HCT116 (cell line): ENCODE measurements around the gene SPATA22. TPM values are rescaled to one million over a fixed set of nuclear protein-coding genes. Genes with fewer than 3 reads are reported as not detected.
"Not testable (repeated sequence)": the region's sequence is repeated elsewhere in the genome, so short reads cannot be mapped to it uniquely, and the experiment has no call there.

Experiments used
- ATAC-seq: fragments of 200-7000 bp; cut with Tn5 transposase; 2 replicates; pipeline ENCODE4 v1.9.1; 2020; ENCODE audit warnings: mild to moderate bottlenecking, moderate library complexity
- BruUV-seq: library from RNA; stranded (reverse); fragments of 400-500 nt; replicated peaks from 2 replicates; lab custom pipeline; 2021; lab: Mats Ljungman, UMichigan
- CTCF ChIA-PET: fragments of 300-600 bp; sonication (Branson Sonifier 250); formaldehyde crosslinking; loops from one replicate; lab custom pipeline; 2021; ENCODE audit warnings: antibody characterized with exemption; lab: Charles Lee
- POLR2A ChIA-PET: fragments of 300-600, 350-600 bp; sonication (Branson Sonifier 250); formaldehyde crosslinking; loops from one replicate; lab custom pipeline; 2021; ENCODE audit warnings: antibody characterized with exemption; lab: Charles Lee
- RAD21 ChIA-PET, 2 experiments: fragments of 300-600 bp; sonication (Branson Sonifier 250); formaldehyde crosslinking; loops; one replicate each; lab custom pipeline; 2023; ENCODE audit warnings: low total read pairs in 2 of 2; ENCODE audit not compliant: uncharacterized antibody in 2 of 2, unreplicated experiment in 2 of 2, low non-redundant PET in 1 of 2; lab: Charles Lee
- DNase-seq: peaks from one replicate; pipeline ENCODE4 v3.0.0-alpha.2; 2010; ENCODE audit warnings: low read depth, low spot score
- H2AFZ ChIP-seq: fragments of 200-600 bp; shearing (Covaris generic), sonication (generic); 2 replicates; pipeline ENCODE4 v1.6.1; 2017; ENCODE audit warnings: low read depth, mixed run types, mixed read lengths, antibody characterized with exemption, low read length; ENCODE audit not compliant: poor library complexity, severe bottlenecking
- H3K27ac ChIP-seq: 2 replicates; pipeline ENCODE4 v1.5.1; 2012; ENCODE audit warnings: low read depth, low read length
- H3K27me3 ChIP-seq: fragments of 200-600 bp; sonication (generic); 2 replicates; pipeline ENCODE4 v1.6.1; 2016; ENCODE audit warnings: mixed run types, low read length, mixed read lengths; ENCODE audit not compliant: insufficient read depth
- H3K36me3 ChIP-seq, 2 experiments: fragments of 200-500 bp in 1 of 2; fragments of 200-600 bp in 1 of 2; sonication (Bioruptor generic) in 1 of 2; sonication (generic) in 1 of 2; 2 replicates each; pipeline versions ENCODE4 v1.5.1 to v1.6.1; 2014 to 2016; ENCODE audit warnings: low read length in 2 of 2, inconsistent platforms in 1 of 2, mixed read lengths in 1 of 2, mixed run types in 1 of 2; ENCODE audit not compliant: insufficient read depth in 2 of 2, control insufficient read depth in 1 of 2
- H3K4me1 ChIP-seq, 2 experiments: fragments of 200-600 bp in 1 of 2; sonication (generic) in 1 of 2; 2 replicates each; pipeline versions ENCODE4 v1.5.1 to v1.6.1; 2012 to 2017; ENCODE audit warnings: low read length in 2 of 2, inconsistent platforms in 1 of 2, mild to moderate bottlenecking in 1 of 2, mixed read lengths in 1 of 2, mixed run types in 1 of 2, moderate library complexity in 1 of 2; ENCODE audit not compliant: insufficient read depth in 2 of 2, control insufficient read depth in 1 of 2
- H3K4me2 ChIP-seq: fragments of 200-600 bp; sonication (generic); 2 replicates; pipeline ENCODE4 v1.6.1; 2017; ENCODE audit warnings: mixed run types, low read length, mixed read lengths
- H3K4me3 ChIP-seq, 2 experiments: fragments of 200-600 bp in 1 of 2; sonication (generic) in 1 of 2; replicated peaks in 1 of 2; 2 replicates each; pipeline ENCODE4 v1.5.1; 2011 to 2016; ENCODE audit warnings: low read length in 2 of 2, control low read depth in 1 of 2, low read depth in 1 of 2, mild to moderate bottlenecking in 1 of 2, mixed read lengths in 1 of 2, mixed run types in 1 of 2
- H3K79me2 ChIP-seq: fragments of 200-600 bp; sonication (generic); 2 replicates; pipeline ENCODE4 v1.6.1; 2017; ENCODE audit warnings: mild to moderate bottlenecking, mixed run types, low read length, moderate library complexity, mixed read lengths; ENCODE audit not compliant: insufficient read depth
- H3K9ac ChIP-seq: fragments of 200-600 bp; sonication (generic); 2 replicates; pipeline ENCODE4 v1.6.1; 2016; ENCODE audit warnings: low read length, mixed read lengths
- H3K9me2 ChIP-seq: fragments of 200-600 bp; sonication (generic), shearing (Covaris generic); 2 replicates; pipeline ENCODE4 v1.6.1; 2017; ENCODE audit warnings: mixed run types, mild to moderate bottlenecking, moderate library complexity; ENCODE audit not compliant: insufficient read depth
- H3K9me3 ChIP-seq, 2 experiments: fragments of 200-500 bp in 1 of 2; fragments of 200-600 bp in 1 of 2; sonication (Bioruptor generic) in 1 of 2; sonication (generic) in 1 of 2; 2 replicates each; pipeline ENCODE4 v1.6.1; 2014 to 2017; ENCODE audit warnings: low read length in 2 of 2, mixed read lengths in 2 of 2, inconsistent platforms in 1 of 2, low read depth in 1 of 2, mild to moderate bottlenecking in 1 of 2, mixed run types in 1 of 2, moderate library complexity in 1 of 2; ENCODE audit not compliant: control insufficient read depth in 1 of 2, insufficient read depth in 1 of 2
- H4K20me1 ChIP-seq: fragments of 200-600 bp; sonication (generic), shearing (Covaris generic); 2 replicates; pipeline ENCODE4 v1.6.1; 2017; ENCODE audit warnings: mixed run types, mild to moderate bottlenecking, moderate library complexity; ENCODE audit not compliant: insufficient read depth
- ELF1 ChIP-seq: IDR thresholded peaks from 2 replicates; pipeline ENCODE4 v1.6.1; 2012; ENCODE audit warnings: low read depth, borderline replicate concordance
- FOSL1 ChIP-seq: IDR thresholded peaks from 2 replicates; pipeline ENCODE4 v1.6.1; 2012; ENCODE audit warnings: low read depth
- POLR2AphosphoS5 ChIP-seq: IDR thresholded peaks from 2 replicates; pipeline ENCODE4 v1.6.1; 2011; ENCODE audit warnings: mild to moderate bottlenecking, low read depth, low read length, moderate library complexity
- RAD21 ChIP-seq: IDR thresholded peaks from 2 replicates; pipeline ENCODE4 v1.6.1; 2012; ENCODE audit warnings: low read depth, mild to moderate bottlenecking
- SP1 ChIP-seq: IDR thresholded peaks from 2 replicates; pipeline ENCODE4 v1.6.1; 2012; ENCODE audit warnings: low read depth
- YY1 ChIP-seq: IDR thresholded peaks from 2 replicates; pipeline ENCODE4 v1.6.1; 2011; ENCODE audit warnings: low read length, low read depth, moderate library complexity, mild to moderate bottlenecking; ENCODE audit not compliant: insufficient replicate concordance; ENCODE audit errors: extremely low read depth
- ZNF274 ChIP-seq: fragments of 200-500 bp; sonication (Bioruptor generic); IDR thresholded peaks from 2 replicates; pipeline ENCODE4 v1.6.1; 2014; ENCODE audit warnings: mild to moderate bottlenecking, low read depth, low read length, inconsistent platforms
- intact Hi-C: fragments of 100-400 bp; cut with micrococcal nuclease; formaldehyde crosslinking; loops from 2 replicates; pipeline ENCODE4 v1.10.0; 2022
- total RNA-seq: library from RNA; stranded (reverse); gene quantifications from one replicate; pipeline ENCODE4 v1.2.1, GENCODE V29; 2021; ENCODE audit not compliant: unreplicated experiment

Gene SPATA22
- total RNA-seq, 1 experiment from 2014 or later = not detected

DNA sequence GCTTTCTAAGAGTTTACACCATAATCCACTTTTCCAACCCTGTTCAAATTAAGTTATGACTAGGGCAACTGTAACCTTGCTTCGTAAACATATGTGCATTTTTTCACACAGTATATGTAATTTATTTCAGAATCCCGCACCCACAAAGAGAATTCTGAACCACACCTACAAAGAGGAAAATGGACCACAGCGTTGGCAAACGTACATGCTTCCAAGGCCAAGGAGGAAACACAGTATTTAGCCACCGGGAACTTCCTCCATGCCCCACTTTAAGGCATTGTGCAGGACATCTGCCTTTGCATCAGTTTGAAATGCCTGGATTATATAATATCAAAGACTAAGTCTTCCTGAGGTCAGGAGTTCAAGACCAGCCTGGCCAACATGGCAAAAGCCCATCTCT is 2.1 kb downstream of the SPATA22 start:
- Histone ChIP-seq H3K4me3 (no peak overlapping the region), H3K36me3 (no peaks in the 10 kb centered on the region), H3K27ac (no peak overlapping the region), H3K9ac (no peak overlapping the region), H3K9me2 (no peaks in the 10 kb centered on the region), H2AFZ (no peak overlapping the region), H3K9me3 (no peaks in the 10 kb centered on the region)
- CTCF ChIA-PET = no interaction called here
- intact Hi-C loops = no loop called here
- no peak for TF ChIP-seq YY1
- no peak for TF ChIP-seq SP1
- TF ChIP-seq ZNF274 = no peak
- no peak for TF ChIP-seq FOSL1
- TF ChIP-seq POLR2AphosphoS5 = no peak
- no peak for TF ChIP-seq RAD21
- no peak for TF ChIP-seq ELF1
- TF ChIP-seq, all 23 proteins: peak for 0
- Histone ChIP-seq H3K27me3 (no peaks in the 10 kb centered on the region), H4K20me1 (no peaks in the 10 kb centered on the region), H3K4me1 (no peaks in the 10 kb centered on the region), H3K4me2 (no peak overlapping the region), H3K79me2 (no peaks in the 10 kb centered on the region)
- BruUV-seq = no TSS peak
- ATAC-seq (no peak), DNase-seq (no peak)
- ChIA-PET RAD21 (no interaction called here), POLR2A (no interaction called here)

DNA sequence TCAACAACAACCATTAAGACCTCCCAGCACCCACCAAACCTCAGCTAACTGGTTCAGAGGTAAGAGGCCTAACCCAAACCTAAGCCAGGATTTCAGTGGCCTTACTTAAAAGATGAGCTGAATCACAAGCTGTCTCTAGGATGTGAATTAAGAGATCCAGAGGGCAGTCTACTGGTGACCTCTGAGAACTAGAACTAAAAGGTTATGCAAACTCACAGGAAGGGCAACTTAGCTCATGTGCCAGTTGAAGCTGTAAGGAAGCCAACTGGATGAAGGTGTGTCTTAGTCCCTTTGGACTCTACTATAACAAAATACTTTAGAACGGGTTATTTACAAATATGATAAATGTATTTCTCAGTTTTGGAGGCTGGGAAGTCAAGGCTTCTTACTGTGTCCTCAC is 5.3 kb downstream of the SPATA22 start:
- H3K27me3 ChIP-seq, H3K4me2 ChIP-seq, H3K4me3 ChIP-seq, intact Hi-C loops, POLR2A ChIA-PET, H3K36me3 ChIP-seq, RAD21 ChIA-PET, ATAC-seq, H3K9ac ChIP-seq, DNase-seq, H3K27ac ChIP-seq, H2AFZ ChIP-seq, H4K20me1 ChIP-seq, BruUV-seq, CTCF ChIA-PET, H3K9me3 ChIP-seq, H3K79me2 ChIP-seq, H3K9me2 ChIP-seq, H3K4me1 ChIP-seq: not testable (repeated sequence)
